ENCODE results near the gene PDE3A.

Gene PDE3A

GRCh38 chr12:20463913-20464524, 95.7 kb downstream of the PDE3A start:
- peak; percentile 16 for DNase-seq

GRCh38 chr12:20469300-20469699, 101.0 kb downstream of the PDE3A start:
- DNase-seq = no peak

GRCh38 chr12:20469756-20470155, 101.4 kb downstream of the PDE3A start:
- no peak for DNase-seq

- DNase-seq = no peak
These were observed 103.9 kb downstream of the PDE3A start for GRCh38 chr12:20472102-20472782.

- no peak for DNase-seq
These were observed 104.8 kb downstream of the PDE3A start for GRCh38 chr12:20473133-20473532.

- no peak for DNase-seq
These were observed 105.7 kb downstream of the PDE3A start for GRCh38 chr12:20474016-20474415.

- no peak for DNase-seq
These were observed 106.1 kb downstream of the PDE3A start for GRCh38 chr12:20474443-20474842.

GRCh38 chr12:20475542-20475941, 107.2 kb downstream of the PDE3A start:
- DNase-seq = no peak

GRCh38 chr12:20476551-20476950, 108.2 kb downstream of the PDE3A start:
- DNase-seq = no peak

GRCh38 chr12:20477255-20477654, 108.9 kb downstream of the PDE3A start:
- DNase-seq = no peak

GRCh38 chr12:20477672-20478071, 109.3 kb downstream of the PDE3A start:
- no peak for DNase-seq

GRCh38 chr12:20482491-20483054, 114.2 kb downstream of the PDE3A start:
- DNase-seq = no peak

GRCh38 chr12:20483776-20484175, 115.4 kb downstream of the PDE3A start:
- no peak for DNase-seq

- no peak for DNase-seq
These were observed 117.9 kb downstream of the PDE3A start for GRCh38 chr12:20486233-20486632.

GRCh38 chr12:20487519-20487918, 119.2 kb downstream of the PDE3A start:
- DNase-seq = no peak

- no peak for DNase-seq
These were observed 121.3 kb downstream of the PDE3A start for GRCh38 chr12:20489645-20490044.

- no peak for DNase-seq
These were observed 121.9 kb downstream of the PDE3A start for GRCh38 chr12:20490213-20490612.

- no peak for DNase-seq
These were observed 123.0 kb downstream of the PDE3A start for GRCh38 chr12:20491290-20491689.

- DNase-seq = peak; percentile 11
These were observed 124.0 kb downstream of the PDE3A start for GRCh38 chr12:20492251-20492760.

- DNase-seq = no peak
These were observed 125.6 kb downstream of the PDE3A start for GRCh38 chr12:20493934-20494333.

- no peak for DNase-seq
These were observed 126.5 kb downstream of the PDE3A start for GRCh38 chr12:20494851-20495250.

GRCh38 chr12:20495997-20496396, 127.7 kb downstream of the PDE3A start:
- DNase-seq = no peak

GRCh38 chr12:20497707-20498106, 129.4 kb downstream of the PDE3A start:
- no peak for DNase-seq

- no peak for DNase-seq
These were observed 133.6 kb downstream of the PDE3A start for GRCh38 chr12:20501958-20502357.

Data from RPMI8226 (cell line).